Right cardiac atrium (tissue), 5 donors: ENCODE results near the gene VWA1. TPM values are rescaled to one million over a fixed set of nuclear protein-coding genes. Genes with fewer than 3 reads are reported as not detected.

Experiments
- ATAC-seq, 2 donors: fragments of 200-7000 bp; cut with Tn5 transposase; one replicate each; pipeline versions ENCODE4 v1.8.0 to v1.9.1; 2020; ENCODE audit warnings: moderate library complexity in 2 of 2, mild to moderate bottlenecking in 1 of 2
- DNase-seq, 3 donors: peaks; one replicate each; pipeline ENCODE4 v3.0.0-alpha.2; 2020
- H3K27ac ChIP-seq: one replicate; pipeline ENCODE4 v1.5.1; 2013; ENCODE audit warnings: mild to moderate bottlenecking, low read length, control low read depth, moderate library complexity
- H3K27me3 ChIP-seq: one replicate; pipeline ENCODE4 v1.6.1; 2013; ENCODE audit not compliant: control insufficient read depth, insufficient read depth
- H3K4me1 ChIP-seq: one replicate; pipeline ENCODE4 v1.6.1; 2013; ENCODE audit warnings: low read length; ENCODE audit not compliant: control insufficient read depth, insufficient read depth
- H3K4me3 ChIP-seq: one replicate; pipeline ENCODE4 v1.5.1; 2013; ENCODE audit warnings: low read length, control low read depth
- H3K9me3 ChIP-seq: one replicate; pipeline ENCODE4 v1.6.1; 2013; ENCODE audit warnings: low read length; ENCODE audit not compliant: control insufficient read depth
- WGBS: extraction: QIAGEN DNeasy Blood & Tissue Kit; methylation state at CpG from one replicate; pipeline ENCODE4 v1.1.7; 2013; 5-methylcytosine and 5-hydroxymethylcytosine counted together
- intact Hi-C, 4 donors: fragments of 100-400 bp; cut with DNase I; formaldehyde crosslinking; loops; one replicate each; pipeline versions ENCODE4 v1.11.0 to v1.14.0; 2022 to 2023
- long read RNA-seq, 4 donors: library from polyadenylated mRNA; unstranded; transcript quantifications; one replicate each; pipeline ENCODE4 v2.0.0, GENCODE V29; 2020 to 2021
- polyA plus RNA-seq: library from polyadenylated mRNA; stranded (reverse); fragments of 200-250 nt; gene quantifications from one replicate; pipeline ENCODE4 v1.2.3, GENCODE V29; 2013
- total RNA-seq, 4 donors: library from RNA; stranded (reverse); fragmentation: NEBNext Ultra II Directional; extraction: Animal tissue kit (Norgen Biotek cat#: 25700); gene quantifications; one replicate each; pipeline ENCODE4 v1.2.1, GENCODE V29; 2021
- donor health status: healthy with polysubstance abuse.
- donor health status: DM: no; HTN: yes; CAD: no.
- donor health status: DM: no; HTN: no; CAD: no.
- donor health status: DM: no; HTN: yes; CAD: no; lungs with severe emphysema.
- donor health status: DM: yes; HTN: yes; CAD: no.

VWA1 gene
- total RNA-seq (10 to 100 TPM; 25.0 to 38.6 (median 25.6) TPM), polyA plus RNA-seq (17.3 TPM)
- long read RNA-seq, donor 1, full-length matches to known transcripts = 101 of 115 reads
- long read RNA-seq, donor 1, partial matches to known transcripts = 11 of 115 reads
- long read RNA-seq, donor 1, other reads (novel, unspliced or antisense) = 3 of 115 reads
- long read RNA-seq, donor 2, full-length matches to known transcripts = 38 of 53 reads
- long read RNA-seq, donor 2, partial matches to known transcripts = 1 of 53 reads
- long read RNA-seq, donor 2, other reads (novel, unspliced or antisense) = 14 of 53 reads
- long read RNA-seq, donor 3, full-length matches to known transcripts = 1 of 8 reads
- long read RNA-seq, donor 3, partial matches to known transcripts = 6 of 8 reads
- long read RNA-seq, donor 3, other reads (novel, unspliced or antisense) = 1 of 8 reads
- long read RNA-seq, donor 4, full-length matches to known transcripts = 62 of 73 reads
- long read RNA-seq, donor 4, partial matches to known transcripts = 10 of 73 reads
- long read RNA-seq, donor 4, other reads (novel, unspliced or antisense) = 1 of 73 reads

- Histone ChIP-seq H3K27ac (peak within 1 kb of the TSS; percentile 67), H3K27me3 (no peaks in the 10 kb centered on the region), H3K9me3 (no peaks in the 10 kb centered on the region), H3K4me1 (peaks cover 6% of the 10 kb centered on the region), H3K4me3 (peak within 1 kb of the TSS; percentile 51)
- intact Hi-C loops = no loop called here
- 8% methylated on average over 89 of the region's 89 CpGs for WGBS
- ATAC-seq = peak; percentile 47 to 67
- DNase-seq = peak; percentile 82 to 92 (median 91)
These were observed at the start of gene VWA1 for GRCh38 chr1:1435106-1435903. VWA1 (plus strand) TSS chr1:1435690; CDS start chr1:1435749, 59 bp downstream.

GRCh38 chr1:1385931-1386330 lies 49.6 kb upstream of the VWA1 start:
- no peak overlapping the region for H3K4me3 ChIP-seq
- ATAC-seq = no peak
- DNase-seq = peak in 2 of 3 donors; percentile 9 to 34
- intact Hi-C loops = no loop called here
- H3K4me1 ChIP-seq = no peaks in the 10 kb centered on the region
- 89% methylated on average over 8 of the region's 8 CpGs for WGBS
- no peaks in the 10 kb centered on the region for H3K27me3 ChIP-seq
- no peak overlapping the region for H3K27ac ChIP-seq
- H3K9me3 ChIP-seq = no peaks in the 10 kb centered on the region

- no peak overlapping the region for H3K27ac ChIP-seq
- peak in 2 of 3 donors; percentile 46 to 62 for DNase-seq
- no peaks in the 10 kb centered on the region for H3K27me3 ChIP-seq
- H3K4me1 ChIP-seq = no peaks in the 10 kb centered on the region
- 95% methylated on average over 50 of the region's 50 CpGs for WGBS
- intact Hi-C loops = no loop called here
- H3K9me3 ChIP-seq = no peaks in the 10 kb centered on the region
- no peak for ATAC-seq
- H3K4me3 ChIP-seq = no peak overlapping the region
These were observed 48.1 kb upstream of the VWA1 start for GRCh38 chr1:1387098-1388077.

GRCh38 chr1:1388078-1388472 lies 47.4 kb upstream of the VWA1 start:
- Histone ChIP-seq H3K4me3 (no peak overlapping the region), H3K9me3 (no peaks in the 10 kb centered on the region), H3K27me3 (no peaks in the 10 kb centered on the region), H3K27ac (no peak overlapping the region), H3K4me1 (no peaks in the 10 kb centered on the region)
- DNase-seq (peak in 2 of 3 donors; percentile 21 to 22), ATAC-seq (no peak)
- intact Hi-C loops = no loop called here
- 94% methylated on average over 16 of the region's 16 CpGs for WGBS

GRCh38 chr1:1390675-1391074 lies 44.8 kb upstream of the VWA1 start:
- Histone ChIP-seq H3K27ac (no peak overlapping the region), H3K4me1 (no peaks in the 10 kb centered on the region), H3K4me3 (no peak overlapping the region), H3K27me3 (no peaks in the 10 kb centered on the region), H3K9me3 (no peaks in the 10 kb centered on the region)
- no peak for ATAC-seq
- 66% methylated on average over 12 of the region's 12 CpGs for WGBS
- intact Hi-C loops = no loop called here
- DNase-seq = peak in 2 of 3 donors; percentile 21 to 25

GRCh38 chr1:1391225-1391624 lies 44.3 kb upstream of the VWA1 start:
- Histone ChIP-seq H3K27me3 (no peaks in the 10 kb centered on the region), H3K4me3 (no peak overlapping the region), H3K9me3 (no peaks in the 10 kb centered on the region), H3K27ac (no peak overlapping the region), H3K4me1 (no peaks in the 10 kb centered on the region)
- ATAC-seq = no peak
- intact Hi-C loops = no loop called here
- peak in 2 of 3 donors; percentile 34 to 38 for DNase-seq
- 72% methylated on average over 12 of the region's 12 CpGs for WGBS

- no peaks in the 10 kb centered on the region for H3K9me3 ChIP-seq
- peaks cover 5% of the 10 kb centered on the region for H3K4me1 ChIP-seq
- intact Hi-C loops = no loop called here
- H3K4me3 ChIP-seq = no peak overlapping the region
- no peak overlapping the region for H3K27ac ChIP-seq
- no peaks in the 10 kb centered on the region for H3K27me3 ChIP-seq
- WGBS = 86% methylated on average over 4 of the region's 4 CpGs
- DNase-seq (peak in 2 of 3 donors; percentile 3 to 27), ATAC-seq (no peak)
These were observed 42.5 kb upstream of the VWA1 start for GRCh38 chr1:1393014-1393413.

GRCh38 chr1:1393428-1393827 lies 42.1 kb upstream of the VWA1 start:
- Histone ChIP-seq H3K27ac (no peak overlapping the region), H3K4me3 (no peak overlapping the region), H3K4me1 (peaks cover 7% of the 10 kb centered on the region), H3K9me3 (no peaks in the 10 kb centered on the region), H3K27me3 (no peaks in the 10 kb centered on the region)
- no peak for ATAC-seq
- peak in 2 of 3 donors; percentile 28 to 31 for DNase-seq
- WGBS = 94% methylated on average over 11 of the region's 11 CpGs
- intact Hi-C loops = no loop called here

- WGBS = 95% methylated on average over 7 of the region's 7 CpGs
- Histone ChIP-seq H3K4me1 (peaks cover 7% of the 10 kb centered on the region), H3K27me3 (no peaks in the 10 kb centered on the region), H3K27ac (no peak overlapping the region), H3K4me3 (no peak overlapping the region), H3K9me3 (no peaks in the 10 kb centered on the region)
- intact Hi-C loops = no loop called here
- DNase-seq (peak in 2 of 3 donors; percentile 9 to 11), ATAC-seq (no peak)
These were observed 41.4 kb upstream of the VWA1 start for GRCh38 chr1:1394116-1394515.

- no peaks in the 10 kb centered on the region for H3K9me3 ChIP-seq
- no peaks in the 10 kb centered on the region for H3K27me3 ChIP-seq
- 81% methylated on average over 11 of the region's 11 CpGs for WGBS
- intact Hi-C loops = no loop called here
- DNase-seq (peak in 2 of 3 donors; percentile 30 to 37), ATAC-seq (no peak)
- H3K4me3 ChIP-seq = no peak overlapping the region
- no peak overlapping the region for H3K27ac ChIP-seq
- peaks cover 7% of the 10 kb centered on the region for H3K4me1 ChIP-seq
These were observed 40.3 kb upstream of the VWA1 start for GRCh38 chr1:1395166-1395565.
